Activated CD4-positive, alpha-beta T cell treated with anti-CD3 and anti-CD28 coated beads, Interleukin-2, amount 50 U/mL, for 24 hours (primary cell): ENCODE data around the gene S100A12.

Experiments
- DNase-seq, 2 donors: peaks; one replicate each; pipeline ENCODE4 v3.0.0-alpha.2; 2020; ENCODE audit warnings: low read depth in 1 of 2, low spot score in 1 of 2

Gene S100A12

DNA sequence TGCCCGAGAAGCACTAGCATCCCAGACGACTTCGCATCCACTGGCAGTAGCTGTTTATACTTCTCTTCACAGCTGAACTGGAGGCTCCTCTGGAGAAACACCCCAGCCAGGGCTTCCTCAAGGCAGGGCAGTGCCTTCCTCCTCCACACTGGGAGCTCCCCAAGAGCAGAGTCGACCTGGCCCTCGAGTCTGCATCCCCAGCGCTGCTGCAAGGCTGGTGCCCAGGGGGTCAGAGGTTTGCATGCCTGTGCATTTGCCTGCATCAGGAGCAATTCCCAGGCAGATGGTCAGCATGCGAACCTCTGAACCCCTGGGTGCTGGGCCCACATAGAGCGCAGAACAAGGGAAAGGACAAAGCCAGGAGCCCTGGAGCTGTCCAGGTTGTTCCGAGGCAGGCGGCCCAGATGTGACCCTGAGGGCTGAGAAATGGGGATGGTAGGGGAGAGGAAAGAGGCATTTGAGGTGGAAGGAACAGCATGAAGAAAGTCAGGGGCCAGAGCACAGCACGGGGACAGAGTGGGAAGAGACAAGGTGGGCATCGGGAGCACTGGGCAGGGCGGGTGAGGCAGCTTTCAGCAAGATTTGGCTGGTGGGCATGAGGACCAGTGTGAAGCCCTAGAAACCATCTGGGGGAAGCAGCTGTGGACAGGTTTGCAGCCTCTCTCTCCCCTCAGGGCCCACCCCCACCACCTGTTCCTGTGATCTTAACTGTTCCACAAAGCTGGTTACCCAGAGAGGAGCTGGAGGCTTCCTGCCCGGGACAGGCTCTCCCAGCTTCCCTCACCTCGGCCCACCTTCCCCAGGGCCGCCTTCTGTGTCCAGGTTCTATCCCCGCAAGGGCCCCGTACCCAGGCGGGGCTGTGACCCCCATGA lies 21.9 kb upstream of the S100A12 start:
- no peak for DNase-seq

DNA sequence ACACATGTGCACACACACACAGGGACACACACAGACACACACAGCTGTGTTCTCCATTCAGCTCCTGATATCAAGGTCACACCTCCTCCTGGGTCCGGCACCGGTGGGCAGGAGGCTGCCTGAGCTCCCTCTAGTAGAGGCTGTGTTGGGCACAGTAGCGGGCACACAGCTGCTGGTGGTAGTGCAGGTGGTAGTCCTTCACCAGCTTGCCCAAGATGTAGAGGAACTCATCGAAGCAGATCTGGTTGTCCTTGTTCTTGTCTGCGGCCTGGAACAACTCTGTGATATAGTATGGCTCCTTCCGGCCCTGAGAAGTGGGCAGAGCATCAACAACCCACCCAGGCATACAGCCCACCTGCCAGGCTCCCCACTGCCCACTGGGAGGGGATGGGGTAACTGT lies 21.0 kb upstream of the S100A12 start:
- no peak for DNase-seq

DNA sequence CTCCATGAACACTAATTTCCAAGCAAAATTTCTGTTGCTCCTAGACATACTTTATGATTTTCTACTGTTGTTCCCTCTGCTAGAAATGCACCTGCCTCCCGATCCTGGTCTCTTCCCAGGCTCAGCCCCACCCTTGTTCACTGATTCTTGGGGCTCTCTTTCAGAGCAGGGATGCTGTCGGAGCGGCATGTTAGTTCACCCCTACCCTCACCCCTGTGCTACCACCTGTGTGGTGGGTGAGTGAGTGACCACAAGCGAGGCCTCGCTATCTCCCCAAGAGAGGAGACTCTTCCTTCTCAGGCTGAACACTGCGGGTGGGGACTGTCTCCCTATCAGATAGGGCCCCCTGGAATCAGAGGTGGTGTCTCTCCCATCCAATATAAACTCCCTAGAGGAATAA lies 20.4 kb upstream of the S100A12 start:
- no peak for DNase-seq

DNA sequence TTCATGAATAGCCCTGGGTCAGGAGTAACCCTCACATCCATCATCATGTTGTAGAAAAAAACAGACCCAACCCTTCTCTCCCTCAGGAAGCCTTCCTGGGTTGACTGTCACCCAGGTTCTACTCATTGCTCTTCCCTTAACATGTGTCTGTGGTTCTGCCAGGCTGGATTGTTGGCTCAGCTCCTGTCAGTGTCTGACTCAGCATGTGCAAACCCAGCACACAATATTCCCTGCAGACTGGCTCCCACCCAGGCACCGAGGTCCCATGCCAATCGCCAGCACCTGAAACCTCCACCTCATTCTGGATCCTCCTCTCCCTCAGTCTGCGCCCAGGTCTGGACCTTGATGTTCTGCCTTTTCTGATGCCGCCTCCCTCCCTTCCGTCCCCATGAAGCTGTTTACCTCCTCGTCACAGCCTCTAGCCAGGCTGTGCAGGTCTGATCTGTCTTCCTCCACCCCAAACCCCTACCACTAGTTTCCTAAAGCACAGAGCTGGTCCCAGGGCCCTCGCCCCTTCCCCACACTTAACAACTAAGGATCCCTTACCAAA lies 19.8 kb upstream of the S100A12 start:
- no peak for DNase-seq

DNA sequence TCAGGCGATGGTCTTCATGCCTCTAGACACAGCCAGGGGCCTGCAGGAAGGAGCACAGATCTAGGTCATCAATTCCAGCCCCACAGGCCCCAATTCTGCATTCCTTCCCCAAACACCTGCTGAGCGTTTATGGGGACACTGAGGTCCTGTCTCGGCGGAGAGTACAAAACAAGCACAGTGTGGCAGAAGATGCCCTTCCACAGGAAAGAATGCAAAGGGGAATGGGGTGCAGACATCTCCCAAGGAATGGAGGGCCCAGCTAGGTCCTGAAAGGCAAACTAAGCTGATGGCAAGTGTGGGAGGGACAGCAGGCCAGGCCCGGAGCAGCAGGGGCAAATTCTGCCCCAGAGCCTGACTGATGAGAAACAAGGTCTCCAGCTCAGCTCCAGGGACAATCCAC lies 19.0 kb upstream of the S100A12 start:
- no peak for DNase-seq

DNA sequence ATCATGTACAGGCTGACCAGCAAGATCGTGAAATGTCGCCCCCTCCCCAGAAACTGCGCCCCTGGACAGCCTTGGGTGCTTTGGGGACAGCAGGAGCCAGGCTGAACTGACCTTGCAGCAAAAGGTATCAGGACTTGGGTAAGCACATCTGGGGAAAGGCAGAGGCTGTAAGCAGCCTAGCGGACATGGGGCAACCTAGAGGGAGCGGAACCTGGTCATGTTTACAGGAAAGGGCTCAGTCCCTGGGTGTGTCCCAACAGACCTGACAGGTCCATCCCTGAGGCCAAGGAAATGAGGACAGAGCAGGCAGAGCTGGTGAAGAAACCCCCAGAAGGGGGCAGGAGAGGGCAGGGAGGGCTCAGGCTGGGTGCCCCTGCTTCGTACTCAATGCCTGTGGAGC lies 18.5 kb upstream of the S100A12 start:
- no peak for DNase-seq

DNA sequence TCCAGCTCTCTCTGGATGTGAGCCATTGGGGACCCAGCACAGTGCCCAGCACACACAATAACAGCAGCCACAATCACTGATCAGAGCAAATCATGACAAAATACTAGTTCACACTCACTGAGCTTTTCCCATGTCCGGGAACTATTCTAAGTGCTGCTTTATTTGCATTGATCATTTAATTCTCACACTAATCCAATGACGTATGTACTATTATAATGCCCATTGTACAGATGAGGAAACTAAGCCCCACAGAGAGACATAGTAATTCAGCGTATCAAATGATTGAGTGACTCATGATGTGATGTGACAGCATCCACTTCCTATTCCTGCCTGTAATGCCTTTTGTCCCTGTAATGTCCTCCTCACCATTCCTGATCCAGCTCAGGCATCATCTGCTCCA lies 17.4 kb upstream of the S100A12 start:
- DNase-seq, result no peak

DNA sequence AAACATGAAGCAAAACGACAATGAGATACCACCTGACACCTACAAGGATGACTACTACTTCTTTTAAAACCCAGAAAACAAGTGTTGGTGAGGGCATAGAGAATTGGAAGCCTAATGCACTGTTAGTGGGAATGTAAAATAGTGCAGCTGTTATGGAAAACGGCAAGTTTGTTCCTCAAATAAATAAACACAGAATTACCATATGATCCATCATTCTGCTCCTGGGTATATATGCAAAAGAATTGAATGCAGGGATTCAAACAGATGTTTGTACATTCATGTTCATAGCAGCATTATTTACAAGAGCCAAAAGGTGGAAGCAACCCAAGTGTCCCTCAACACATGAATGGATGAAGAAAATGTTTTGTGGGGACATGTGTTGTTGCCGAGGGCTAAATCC lies 16.8 kb upstream of the S100A12 start:
- DNase-seq, result no peak

DNA sequence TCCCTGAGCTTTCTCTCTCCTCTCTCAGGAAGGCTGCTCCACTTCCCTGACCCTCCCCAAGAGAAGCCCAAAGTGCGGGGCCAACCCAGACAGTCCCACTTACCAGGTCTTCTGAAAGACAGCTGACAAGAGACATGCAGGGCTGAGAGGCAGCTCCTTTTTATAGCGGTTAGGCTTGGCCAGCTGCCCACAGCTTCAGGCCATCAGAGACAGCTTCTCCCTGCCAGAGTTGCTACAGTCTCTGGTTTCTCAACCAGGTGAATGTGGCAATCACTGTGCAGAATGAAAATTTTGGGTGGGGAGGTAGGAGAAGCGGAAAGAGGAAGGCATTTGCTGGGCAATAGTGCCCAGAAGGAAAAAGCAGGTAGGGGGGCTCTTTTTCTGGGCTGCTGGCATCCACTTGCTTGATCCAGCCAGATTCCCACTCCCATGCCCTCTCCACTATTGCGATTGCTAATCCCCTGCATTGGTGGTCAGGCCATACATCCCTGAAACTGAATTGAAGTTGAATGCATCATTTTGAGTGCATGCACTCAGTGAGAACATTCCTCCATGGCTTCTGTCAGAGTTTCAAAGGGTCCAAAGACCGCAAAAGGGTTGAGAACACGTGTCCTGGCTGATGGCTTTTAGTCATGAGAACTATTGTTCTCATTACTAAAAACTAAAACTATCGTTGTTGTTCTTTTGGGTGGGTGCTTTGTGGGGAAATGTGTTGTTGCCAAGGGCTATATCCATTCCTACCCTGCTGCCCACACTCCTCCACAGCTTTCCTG lies 15.7 kb upstream of the S100A12 start, which contains the start of gene S100A8:
S100A8 (minus strand) TSS at position 136 of the 773 bp plus-strand sequence. CDS start 538 bp downstream, outside the sequence.
- no peak for DNase-seq

DNA sequence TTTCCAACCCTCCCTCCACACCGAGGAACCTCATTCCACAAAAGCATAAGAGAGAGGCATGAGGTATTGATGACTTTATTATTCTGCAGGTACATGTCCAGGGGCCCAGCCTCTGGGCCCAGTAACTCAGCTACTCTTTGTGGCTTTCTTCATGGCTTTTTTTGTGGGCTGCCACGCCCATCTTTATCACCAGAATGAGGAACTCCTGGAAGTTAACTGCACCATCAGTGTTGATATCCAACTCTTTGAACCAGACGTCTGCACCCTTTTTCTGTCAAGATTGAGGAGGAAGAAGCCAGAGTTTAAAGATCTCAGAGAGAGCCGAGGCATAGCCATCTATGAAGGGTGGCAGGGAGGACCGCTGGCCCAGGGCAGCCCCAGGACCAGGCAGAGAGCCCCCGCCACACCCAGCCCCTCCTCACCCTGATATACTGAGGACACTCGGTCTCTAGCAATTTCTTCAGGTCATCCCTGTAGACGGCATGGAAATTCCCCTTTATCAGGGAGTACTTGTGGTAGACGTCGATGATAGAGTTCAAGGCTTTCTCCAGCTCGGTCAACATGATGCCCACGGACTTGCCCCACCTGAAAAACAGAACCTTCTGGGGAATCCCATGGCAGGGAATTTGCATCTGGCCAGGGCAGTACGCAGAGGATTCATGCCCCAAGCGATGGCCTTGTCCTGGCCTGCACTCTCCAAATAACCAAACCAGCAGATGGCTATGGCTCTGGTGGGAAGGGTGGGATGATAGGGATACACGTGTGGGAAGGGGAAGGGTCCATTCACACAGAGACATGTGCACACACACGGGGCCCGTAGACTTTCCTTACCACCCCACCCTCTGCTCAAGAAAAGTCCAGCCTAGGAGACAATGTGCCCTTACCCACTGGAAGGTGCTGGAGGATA lies 14.8 kb upstream of the S100A12 start:
- DNase-seq, result no peak

DNA sequence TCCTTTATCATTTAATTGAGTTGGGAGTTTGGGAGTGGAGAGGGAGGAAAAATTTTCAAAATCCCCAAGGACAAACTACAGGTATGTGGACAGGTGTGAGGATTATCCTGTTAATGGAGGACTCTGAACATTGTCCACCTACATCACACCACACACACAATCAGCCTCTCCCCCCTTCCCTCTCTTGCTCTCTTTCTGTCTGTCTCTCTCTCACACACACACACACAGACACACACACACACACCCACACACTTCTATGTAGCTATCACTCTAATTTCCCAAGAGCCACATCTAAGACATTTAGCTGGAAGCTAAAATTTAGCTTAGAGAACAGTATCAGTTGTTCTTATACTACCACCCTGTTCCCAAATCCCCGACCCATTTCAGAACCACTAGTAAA lies 14.0 kb upstream of the S100A12 start:
- no peak for DNase-seq

DNA sequence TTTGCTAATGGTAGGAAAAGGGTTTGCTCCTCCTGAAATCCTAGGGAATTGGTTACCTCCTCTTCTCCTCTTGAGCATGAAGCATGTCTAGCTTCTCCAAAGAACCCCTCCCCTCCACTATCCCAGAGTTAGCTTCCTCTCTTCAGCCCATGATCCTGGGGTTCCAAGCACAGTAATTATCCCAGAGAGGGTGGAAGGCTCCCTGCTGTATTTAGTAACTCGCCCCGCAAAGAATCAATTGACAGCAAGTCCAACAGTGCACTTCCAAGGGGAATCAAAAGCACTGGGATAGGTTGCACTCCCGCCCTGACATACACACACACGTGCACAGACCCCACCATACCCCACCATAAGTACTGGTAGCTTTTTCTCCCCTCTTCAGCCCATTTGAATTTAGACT lies 12.4 kb upstream of the S100A12 start:
- DNase-seq, result no peak

DNA sequence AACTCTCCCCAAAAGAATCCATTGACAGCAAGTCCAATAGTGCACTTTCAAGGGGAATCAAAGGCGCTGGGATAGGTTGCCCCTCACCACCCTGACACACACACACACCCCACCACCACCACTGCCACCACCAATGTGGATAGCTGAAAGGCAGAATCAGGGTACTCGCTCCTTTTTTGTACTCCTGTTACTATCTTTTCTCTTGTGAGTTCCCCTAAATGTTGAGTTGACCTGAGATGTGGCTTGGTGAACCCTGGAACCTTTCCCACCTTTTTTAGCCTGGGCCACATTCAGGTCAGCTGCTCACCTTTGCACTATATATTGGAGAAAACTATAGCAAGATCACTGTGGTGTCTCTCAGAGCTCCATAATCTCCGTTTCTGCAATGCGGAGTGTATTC lies 11.6 kb upstream of the S100A12 start:
- DNase-seq, result no peak

DNA sequence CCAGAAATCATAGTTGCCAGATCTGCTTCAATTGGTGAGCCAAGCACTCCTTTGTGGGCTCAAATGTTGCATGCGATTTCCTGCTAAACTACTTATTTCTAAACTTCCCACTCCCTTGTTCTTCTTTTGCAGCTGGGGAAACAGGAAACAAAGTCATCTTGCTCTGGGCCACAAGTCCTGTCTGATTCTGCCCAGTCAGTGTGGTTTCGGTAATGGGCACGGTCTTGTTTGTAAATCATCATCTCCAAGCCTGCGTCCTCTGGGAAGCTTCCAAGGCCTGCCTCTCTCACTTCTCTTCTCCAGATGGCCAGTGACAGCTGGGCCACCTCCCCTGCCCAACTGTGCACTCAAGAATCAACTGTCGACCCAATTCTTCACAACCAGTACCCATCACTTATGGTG lies 11.1 kb upstream of the S100A12 start:
- no peak for DNase-seq

DNA sequence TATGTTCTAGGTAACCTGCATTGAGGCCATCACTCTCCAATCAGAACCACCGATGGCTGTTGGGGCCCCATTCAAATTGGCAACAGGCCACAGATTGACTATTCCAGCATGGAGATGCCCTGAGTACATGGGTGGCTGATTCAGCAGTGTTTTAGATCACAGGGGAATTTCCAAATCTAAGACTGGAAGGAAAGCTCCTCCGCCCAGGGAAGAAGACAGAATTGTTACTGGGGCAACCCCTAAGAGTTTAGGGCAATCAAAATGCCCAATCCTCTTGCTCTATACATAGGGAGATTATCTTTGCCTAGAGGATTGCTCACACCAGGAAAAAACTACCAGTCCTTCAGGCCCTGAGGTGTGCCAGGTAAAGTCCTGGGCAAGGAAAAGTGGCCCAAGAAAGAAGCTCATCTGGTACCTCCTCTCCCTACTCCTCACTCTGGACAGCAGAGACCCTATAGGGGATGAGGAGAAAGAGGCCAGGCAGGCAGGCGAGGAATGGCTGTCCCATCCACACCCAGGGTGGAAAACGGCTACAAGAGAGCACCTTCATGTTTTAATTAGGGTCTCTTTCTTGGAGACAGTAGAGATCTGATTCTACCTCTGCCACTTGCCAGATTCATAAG lies 9.6 kb upstream of the S100A12 start:
- DNase-seq, result no peak

DNA sequence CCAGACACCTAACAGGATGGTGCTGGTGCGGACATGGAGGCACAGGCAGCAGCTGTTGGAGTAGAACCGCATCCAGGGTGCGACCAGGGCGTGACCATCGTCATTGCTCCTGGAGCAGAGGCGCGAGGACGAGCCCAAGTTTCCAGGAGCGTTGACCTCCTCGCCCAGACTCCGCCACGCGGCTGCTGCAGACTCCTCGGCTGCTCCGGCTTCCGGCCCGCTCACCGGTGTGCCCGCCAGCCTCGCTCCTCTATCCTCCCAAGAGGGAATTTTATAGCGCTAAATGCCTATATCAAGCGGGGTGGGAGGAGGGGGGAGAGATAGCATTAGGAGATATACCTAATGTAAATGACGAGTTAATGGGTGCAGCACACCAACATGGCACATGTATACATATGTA lies 5.3 kb upstream of the S100A12 start:
- no peak for DNase-seq

DNA sequence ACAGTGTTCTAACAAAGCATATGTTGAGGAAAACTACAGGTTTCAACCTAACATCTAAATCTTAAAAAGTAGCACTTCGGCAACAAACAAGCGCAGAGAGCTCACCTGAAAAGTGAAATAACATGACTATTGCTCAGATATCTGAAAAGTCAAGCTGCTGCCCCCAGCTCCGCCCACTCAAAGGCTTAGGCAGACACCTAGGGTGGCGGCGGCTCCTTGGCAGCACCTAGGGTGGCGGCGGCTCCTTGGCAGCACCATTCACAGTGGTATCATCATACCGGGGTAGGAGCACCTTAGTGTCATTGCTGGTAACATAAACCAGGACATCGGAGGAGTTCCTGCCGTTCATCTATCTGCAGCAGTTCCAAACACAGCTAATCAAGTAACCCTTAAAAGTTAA lies 4.2 kb upstream of the S100A12 start:
- DNase-seq, result no peak

DNA sequence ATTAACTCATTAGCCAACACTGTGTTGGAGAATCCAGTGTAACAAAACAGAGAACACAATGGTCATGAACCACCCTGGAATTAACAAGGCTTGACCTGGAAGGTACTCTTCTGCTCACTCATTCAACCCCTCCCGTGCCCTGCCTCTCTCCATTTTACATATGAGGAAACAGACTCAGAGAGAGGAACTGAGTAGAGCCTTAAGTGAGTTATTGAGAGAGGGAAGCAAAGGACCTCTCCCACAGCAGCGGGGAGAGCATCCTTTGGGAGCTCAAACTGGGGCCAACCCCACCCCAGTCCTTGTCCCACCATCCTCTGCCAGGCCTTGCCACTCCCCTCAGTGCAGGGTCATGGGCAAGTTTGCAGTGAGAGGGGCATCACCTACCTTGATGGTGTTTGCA lies 1.4 kb downstream of the S100A12 start:
- no peak for DNase-seq

DNA sequence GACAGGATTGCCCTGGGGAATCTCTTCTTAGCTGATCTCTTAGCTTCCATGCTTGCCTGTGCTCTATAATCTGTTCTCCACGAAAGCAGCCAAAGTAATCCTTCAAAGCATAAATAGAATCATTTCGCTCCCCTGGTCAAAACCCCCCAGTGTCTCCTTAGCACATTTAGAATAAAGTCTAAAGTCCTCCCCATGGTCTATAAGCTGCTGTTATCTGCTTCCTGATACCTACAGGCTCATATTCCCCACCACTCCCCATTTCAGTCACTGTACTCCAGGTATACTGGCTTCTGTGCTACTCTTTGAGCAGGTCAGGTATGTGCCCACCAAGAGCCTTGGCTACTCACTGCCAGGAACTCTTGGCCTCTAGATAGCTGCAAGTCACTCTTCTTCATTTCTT lies 2.9 kb downstream of the S100A12 start:
- DNase-seq, result no peak

DNA sequence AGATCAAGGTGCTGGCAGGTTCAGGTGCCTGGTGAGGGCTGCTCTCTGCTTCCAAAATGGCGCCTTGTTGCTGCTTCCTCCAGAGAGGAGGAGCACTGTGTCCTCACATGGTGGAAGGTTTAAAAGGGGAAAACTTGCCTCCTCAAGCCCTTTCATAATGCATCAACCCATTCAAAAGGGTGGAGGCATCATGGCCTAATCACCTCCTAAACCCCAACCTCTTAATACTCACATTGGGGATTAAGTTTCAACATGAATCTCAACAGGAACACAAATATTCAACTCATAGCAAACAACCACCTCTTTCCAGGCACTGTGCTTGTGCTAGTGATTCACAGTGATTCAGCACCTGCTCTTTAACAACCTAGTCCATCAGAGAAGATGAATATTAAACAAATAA lies 4.2 kb downstream of the S100A12 start:
- no peak for DNase-seq

DNA sequence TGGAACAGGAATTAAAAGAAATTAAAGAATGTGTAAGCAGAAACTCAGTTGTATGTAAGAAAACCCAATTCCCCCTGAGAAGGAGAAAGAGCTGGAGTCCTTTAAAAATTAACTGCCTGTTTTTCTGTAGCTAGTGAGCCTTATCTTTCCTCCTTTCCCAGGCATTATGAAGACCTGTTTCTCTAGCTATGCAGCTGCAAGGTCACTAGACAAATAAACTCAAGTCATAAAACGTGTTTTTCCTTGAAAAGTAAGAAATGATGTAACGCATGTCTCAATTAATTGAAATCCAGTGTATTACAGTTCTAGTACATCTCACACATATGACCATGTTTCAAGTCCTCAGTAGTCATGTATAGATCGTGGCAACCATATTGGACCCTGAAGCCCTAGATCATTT lies 5.3 kb downstream of the S100A12 start:
- no peak for DNase-seq
